SK-N-SH (cell line): ENCODE data around the gene GLCE. TPM values are rescaled to one million over a fixed set of nuclear protein-coding genes. Genes with fewer than 3 reads are reported as not detected.

Experiments
- CTCF ChIA-PET: fragments of 300-600, 350-600 bp; formaldehyde crosslinking; extraction: SDS; loops from one replicate; lab custom pipeline; 2021; lab: Yijun Ruan, JAX
- POLR2A ChIA-PET: fragments of 350-600 bp; sonication (Branson Sonifier 250); formaldehyde crosslinking; extraction: SDS; loops from one replicate; lab custom pipeline; 2020; ENCODE audit warnings: antibody characterized with exemption, inconsistent platforms; lab: Yijun Ruan, JAX
- DNase-seq: peaks from one replicate; pipeline ENCODE4 v3.0.0; 2012
- H2AFZ ChIP-seq: fragments of 200-600 bp; sonication (generic); 2 replicates; pipeline ENCODE4 v1.8.1; 2016; ENCODE audit warnings: antibody characterized with exemption, mild to moderate bottlenecking, low read depth
- H3F3A ChIP-seq: fragments of 200-600 bp; sonication (generic); replicated peaks from 2 replicates; pipeline ENCODE3; 2016; ENCODE audit warnings: antibody characterized with exemption, mild to moderate bottlenecking; ENCODE audit not compliant: insufficient read depth
- H3K27ac ChIP-seq, 2 experiments: fragments of 200-500 bp in 1 of 2; fragments of 200-600 bp in 1 of 2; sonication (Bioruptor generic) in 1 of 2; sonication (generic), shearing (Covaris generic) in 1 of 2; 2 replicates each; pipeline versions ENCODE4 v1.5.1 to v1.6.1; 2014 to 2016; ENCODE audit warnings: low read depth in 2 of 2, inconsistent platforms in 1 of 2, low read length in 1 of 2, mild to moderate bottlenecking in 1 of 2, mixed read lengths in 1 of 2
- H3K27me3 ChIP-seq: fragments of 200-600 bp; sonication (generic), shearing (Covaris generic); 2 replicates; pipeline ENCODE4 v1.6.1; 2016; ENCODE audit warnings: mixed run types; ENCODE audit not compliant: insufficient read depth
- H3K36me3 ChIP-seq, 2 experiments: fragments of 200-500 bp in 1 of 2; fragments of 200-600 bp in 1 of 2; sonication (Bioruptor generic) in 1 of 2; sonication (generic) in 1 of 2; replicated peaks in 1 of 2; 2 replicates each; pipeline versions ENCODE3 to v1.5.1; 2014 to 2016; ENCODE audit warnings: low read length in 1 of 2, mild to moderate bottlenecking in 1 of 2; ENCODE audit not compliant: insufficient read depth in 2 of 2, control insufficient read depth in 1 of 2
- H3K4me1 ChIP-seq, 2 experiments: fragments of 200-500 bp in 1 of 2; fragments of 200-600 bp in 1 of 2; sonication (Bioruptor generic) in 1 of 2; sonication (generic), shearing (Covaris generic) in 1 of 2; 2 replicates each; pipeline versions ENCODE4 v1.5.1 to v1.6.1; 2014 to 2016; ENCODE audit warnings: low read depth in 1 of 2, low read length in 1 of 2, mixed run types in 1 of 2; ENCODE audit not compliant: insufficient read depth in 2 of 2, control insufficient read depth in 1 of 2
- H3K4me2 ChIP-seq: fragments of 200-600 bp; sonication (generic), shearing (Covaris generic); 2 replicates; pipeline ENCODE4 v1.6.1; 2017; ENCODE audit warnings: mixed run types
- H3K4me3 ChIP-seq, 2 experiments: fragments of 200-500 bp in 1 of 2; fragments of 200-600 bp in 1 of 2; sonication (Bioruptor generic) in 1 of 2; sonication (generic), shearing (Covaris generic) in 1 of 2; 2 replicates each; pipeline versions ENCODE4 v1.5.1 to v1.8.1; 2014 to 2016; ENCODE audit warnings: low read depth in 2 of 2, inconsistent platforms in 1 of 2, low read length in 1 of 2, mild to moderate bottlenecking in 1 of 2, mixed read lengths in 1 of 2, moderate library complexity in 1 of 2
- H3K79me2 ChIP-seq: fragments of 200-600 bp; sonication (generic); 2 replicates; pipeline ENCODE4 v1.8.1; 2017; ENCODE audit warnings: mild to moderate bottlenecking; ENCODE audit not compliant: insufficient read depth
- H3K9ac ChIP-seq: fragments of 200-600 bp; sonication (generic); 2 replicates; pipeline ENCODE4 v1.6.1; 2017; ENCODE audit warnings: mixed run types
- H3K9me2 ChIP-seq: fragments of 200-600 bp; sonication (generic); 2 replicates; pipeline ENCODE4 v1.6.1; 2017; ENCODE audit warnings: mixed run types
- H3K9me3 ChIP-seq: fragments of 200-600 bp; sonication (generic); 2 replicates; pipeline ENCODE4 v1.6.1; 2017; ENCODE audit warnings: mixed run types, mild to moderate bottlenecking, moderate library complexity
- H4K20me1 ChIP-seq: fragments of 200-600 bp; sonication (generic); 2 replicates; pipeline ENCODE4 v1.6.1; 2017; ENCODE audit warnings: mild to moderate bottlenecking, mixed run types; ENCODE audit not compliant: insufficient read depth
- CHD2 ChIP-seq: fragments of 150-350 bp; IDR thresholded peaks from 2 replicates; pipeline ENCODE4 v1.6.1; 2018; ENCODE audit warnings: low read length; ENCODE audit not compliant: partially characterized antibody
- CTCF ChIP-seq: fragments of 200-600 bp; sonication (generic); IDR thresholded peaks from 2 replicates; pipeline ENCODE4 v1.6.1; 2017; ENCODE audit warnings: antibody characterized with exemption, mild to moderate bottlenecking, moderate library complexity
- EP300 ChIP-seq, 2 experiments: IDR thresholded peaks; 2 replicates each; pipeline versions ENCODE4 v1.4.0 to v1.6.1; 2012; ENCODE audit warnings: borderline replicate concordance in 1 of 2, low read depth in 1 of 2, low read length in 1 of 2
- FOXJ3 ChIP-seq: sonication (generic); formaldehyde crosslinking; IDR thresholded peaks from 2 replicates; pipeline ENCODE4 v1.5.1; 2020; ENCODE audit warnings: mild to moderate bottlenecking, missing genetic modification reagents
- FOXM1 ChIP-seq: IDR thresholded peaks from 2 replicates; pipeline ENCODE4 v1.4.0; 2012; ENCODE audit warnings: low read depth, mild to moderate bottlenecking
- GABPA ChIP-seq: IDR thresholded peaks from 2 replicates; pipeline ENCODE4 v1.4.0; 2012; ENCODE audit warnings: low read depth, mild to moderate bottlenecking
- GATA2 ChIP-seq: sonication (generic); formaldehyde crosslinking; IDR thresholded peaks from 2 replicates; pipeline ENCODE4 v1.5.0; 2020; ENCODE audit warnings: mild to moderate bottlenecking, missing genetic modification reagents
- MEF2A ChIP-seq: IDR thresholded peaks from 2 replicates; pipeline ENCODE4 v1.4.0; 2012; ENCODE audit warnings: low read depth, borderline replicate concordance
- PBX3 ChIP-seq: IDR thresholded peaks from 2 replicates; pipeline ENCODE4; 2012
- RAD21 ChIP-seq: IDR thresholded peaks from 2 replicates; pipeline ENCODE4 v1.6.1; 2012; ENCODE audit warnings: mild to moderate bottlenecking, low read length
- RCOR1 ChIP-seq: fragments of 150-350 bp; IDR thresholded peaks from 2 replicates; pipeline ENCODE4 v1.6.1; 2017; ENCODE audit warnings: antibody characterized with exemption, low read length
- RFX5 ChIP-seq: IDR thresholded peaks from 2 replicates; pipeline ENCODE4 v1.6.1; 2012; ENCODE audit warnings: mild to moderate bottlenecking, improper control_type of control experiment, low read length
- RXRA ChIP-seq: IDR thresholded peaks from 2 replicates; pipeline ENCODE4 v1.4.0; 2012; ENCODE audit warnings: low read depth, mild to moderate bottlenecking, borderline replicate concordance
- SIN3A ChIP-seq: IDR thresholded peaks from 2 replicates; pipeline ENCODE4 v1.6.1; 2012; ENCODE audit warnings: low read depth, mild to moderate bottlenecking, low read length, moderate library complexity, borderline replicate concordance
- TCF12 ChIP-seq: IDR thresholded peaks from 2 replicates; pipeline ENCODE4 v1.4.0; 2012
- USF1 ChIP-seq: IDR thresholded peaks from 2 replicates; pipeline ENCODE4 v1.4.0; 2012; ENCODE audit warnings: low read depth, borderline replicate concordance
- YY1 ChIP-seq: IDR thresholded peaks from 2 replicates; pipeline ENCODE4 v1.4.0; 2012; ENCODE audit warnings: low read depth, mild to moderate bottlenecking
- ZBTB33 ChIP-seq: IDR thresholded peaks from 2 replicates; pipeline ENCODE4 v1.4.0; 2012; ENCODE audit warnings: low read depth, borderline replicate concordance
- polyA plus RNA-seq, 3 experiments: library from polyadenylated mRNA; depleted of rRNA; stranded (reverse); fragments of >200 nt; gene quantifications; 2 replicates each; pipeline ENCODE4 v1.2.3, GENCODE V29; 2012

The GLCE gene
- polyA plus RNA-seq, 1 of the 3 experiments (the other 2 are of a cell fraction): 19.5 TPM

- TF ChIP-seq EP300 (IDR thresholded peaks at IDR 0.05; ENCODE audit: borderline replicate concordance in 1 of 2, low read depth in 1 of 2, low read length in 1 of 2) (no peak), RXRA (no peak)
Observed at GRCh38 chr15:69190091-69190490, 29.7 kb downstream of the GLCE start (continued).

GRCh38 chr15:69190504-69190903 lies 30.1 kb downstream of the GLCE start:
- POLR2A ChIA-PET: no interaction called here
- Histone ChIP-seq H3K9me3 (peaks cover 4% of the 10 kb centered on the region; the same call in 1 of the 2 replicates), H3K36me3 (peaks cover 0 to 6% of the 10 kb centered on the region in 2 experiments), H3F3A (peaks cover 25% of the 10 kb centered on the region), H3K79me2 (peaks cover 26% of the 10 kb centered on the region), H3K27me3 (no peaks in the 10 kb centered on the region), H2AFZ (no peak overlapping the region), H3K4me2 (no peak overlapping the region), H3K4me3 (no peak overlapping the region), H3K9ac (no peak overlapping the region), H3K9me2 (no peaks in the 10 kb centered on the region), H3K4me1 (peaks cover 6 to 29% of the 10 kb centered on the region in 2 experiments), H3K27ac (no peak overlapping the region), H4K20me1 (no peaks in the 10 kb centered on the region; the same call in 1 of the 2 replicates)
- TF ChIP-seq FOXM1 (no peak), TCF12 (no peak), RFX5 (no peak), PBX3 (no peak), YY1 (no peak), FOXJ3 (CRISPR knock-in tag) (no peak), SIN3A (no peak), CHD2 (no peak), USF1 (no peak), RCOR1 (no peak), RAD21 (no peak), ZBTB33 (no peak), GABPA (no peak), CTCF (no peak), MEF2A (no peak), GATA2 (CRISPR knock-in tag) (no peak)
- DNase-seq: no peak
- CTCF ChIA-PET: interaction anchor here (1.2 kb wide), 1 partner anchor 22 kb away, joined by 4 read pairs; no protein-coding TSS in a partner anchor
